A549 (cell line): ENCODE data around the gene ZNF383. TPM values are rescaled to one million over a fixed set of nuclear protein-coding genes. Genes with fewer than 3 reads are reported as not detected.
"Not testable (repeated sequence)": the region's sequence is repeated elsewhere in the genome, so short reads cannot be mapped to it uniquely, and the experiment has no call there.

Experiments used
- ATAC-seq, 2 experiments: fragments of 200-7000 bp in 1 of 2; fragments of >200 bp in 1 of 2; cut with Nextera tagmentation in 1 of 2; cut with Tn5 transposase in 1 of 2; 3 replicates each; pipeline versions ENCODE4 v1.8.0 to v1.9.1; 2018 to 2020; ENCODE audit warnings: mild to moderate bottlenecking in 1 of 2, moderate library complexity in 1 of 2
- CTCF ChIA-PET: fragments of 300-600 bp; sonication (Branson Sonifier 250); formaldehyde crosslinking; extraction: SDS; loops from one replicate; lab custom pipeline; 2021; ENCODE audit warnings: antibody characterized with exemption, inconsistent platforms; lab: Yijun Ruan, JAX
- POLR2A ChIA-PET: fragments of 350-600 bp; formaldehyde crosslinking; extraction: SDS; loops from one replicate; lab custom pipeline; 2021; ENCODE audit warnings: antibody characterized with exemption, inconsistent platforms; lab: Yijun Ruan, JAX
- DNase-seq, 2 experiments: peaks; one replicate each; pipeline versions ENCODE4 v3.0.0 to v3.0.0-alpha.2; 2011 to 2016; ENCODE audit warnings: low read depth in 1 of 2, low spot score in 1 of 2
- FAIRE-seq: peaks from 2 replicates; lab custom pipeline; 2011; peaks lifted over from hg19 to GRCh38; lab: Jason Lieb, UNC
- H3K27ac ChIP-seq, 2 experiments: fragments of >200 bp; sonication (Bioruptor Twin); formaldehyde crosslinking; 3 replicates each; pipeline ENCODE4 v1.5.1; 2016 to 2017
- H3K4me1 ChIP-seq: fragments of >200 bp; sonication (Bioruptor Twin); formaldehyde crosslinking; 3 replicates; pipeline ENCODE4 v1.6.1; 2016
- H3K4me2 ChIP-seq: fragments of >200 bp; sonication (Bioruptor Twin); formaldehyde crosslinking; 3 replicates; pipeline ENCODE4 v1.6.1; 2016
- H3K4me3 ChIP-seq: fragments of >200 bp; sonication (Bioruptor Twin); formaldehyde crosslinking; 3 replicates; pipeline ENCODE4 v1.5.1; 2016
- H3K9me3 ChIP-seq: fragments of >200 bp; sonication (Bioruptor Twin); formaldehyde crosslinking; 3 replicates; pipeline ENCODE4 v1.6.1; 2016
- BHLHE40 ChIP-seq: IDR thresholded peaks from 2 replicates; pipeline ENCODE4 v1.6.1; 2012; ENCODE audit warnings: low read depth, low read length, inconsistent platforms
- EP300 ChIP-seq, 2 experiments: fragments of >200 bp; sonication (Bioruptor Twin); formaldehyde crosslinking; IDR thresholded peaks; 2 replicates in 1 of 2; 3 replicates in 1 of 2; pipeline ENCODE4 v1.6.1; 2016 to 2017
- HDAC2 ChIP-seq: fragments of 200-600 bp; sonication (generic); IDR thresholded peaks from 2 replicates; pipeline ENCODE4 v1.6.1; 2016
- HOXB13 ChIP-seq: fragments of 250-450 bp; sonication (Bioruptor Pico); IDR thresholded peaks from 2 replicates; pipeline ENCODE4 v1.5.0; 2020; ENCODE audit warnings: low read depth, mild to moderate bottlenecking, moderate library complexity
- HOXB5 ChIP-seq: fragments of 250-450 bp; sonication (Bioruptor Pico); IDR thresholded peaks from 2 replicates; pipeline ENCODE4 v1.5.0; 2020; ENCODE audit warnings: mild to moderate bottlenecking, moderate library complexity
- KDM1A ChIP-seq: fragments of 200-600 bp; sonication (generic); IDR thresholded peaks from 2 replicates; pipeline ENCODE4 v1.6.1; 2016; ENCODE audit warnings: low read depth, mild to moderate bottlenecking
- MAFK ChIP-seq: fragments of 450-650 bp; IDR thresholded peaks from 2 replicates; pipeline ENCODE4 v1.6.1; 2014; ENCODE audit not compliant: partially characterized antibody
- NPAS2 ChIP-seq: fragments of 250-450 bp; sonication (Bioruptor Pico); IDR thresholded peaks from 2 replicates; pipeline ENCODE4 v1.8.0; 2022; ENCODE audit warnings: mild to moderate bottlenecking, moderate library complexity, borderline replicate concordance
- PHF8 ChIP-seq: fragments of 200-600 bp; sonication (generic); IDR thresholded peaks from 2 replicates; pipeline ENCODE4 v1.6.1; 2016; ENCODE audit warnings: low read depth, mild to moderate bottlenecking, antibody characterized with exemption, moderate library complexity, borderline replicate concordance
- POLR2A ChIP-seq: IDR thresholded peaks from 2 replicates; pipeline ENCODE4 v1.6.1; 2012; ENCODE audit warnings: mild to moderate bottlenecking, low read length
- RARB ChIP-seq: fragments of 250-450 bp; sonication (Bioruptor Pico); IDR thresholded peaks from 2 replicates; pipeline ENCODE4 v1.8.0; 2021; ENCODE audit warnings: mild to moderate bottlenecking, moderate library complexity
- RFX5 ChIP-seq: fragments of 450-650 bp; IDR thresholded peaks from 2 replicates; pipeline ENCODE4 v1.7.1; 2014; ENCODE audit warnings: antibody characterized with exemption, mild to moderate bottlenecking, moderate library complexity
- RNF2 ChIP-seq: fragments of 200-600 bp; sonication (generic); IDR thresholded peaks from 2 replicates; pipeline ENCODE4 v1.6.1; 2016; ENCODE audit warnings: low read depth, mild to moderate bottlenecking, antibody characterized with exemption, moderate library complexity, borderline replicate concordance
- TFCP2L1 ChIP-seq: fragments of 250-450 bp; sonication (Bioruptor Pico); IDR thresholded peaks from 2 replicates; pipeline ENCODE4 v1.5.0; 2021; ENCODE audit warnings: mild to moderate bottlenecking
- ZFP36 ChIP-seq: fragments of 450-650 bp; IDR thresholded peaks from 2 replicates; pipeline ENCODE4 v1.6.1; 2014; ENCODE audit warnings: borderline replicate concordance; ENCODE audit not compliant: partially characterized antibody
- WGBS: methylation state at CpG from one replicate; pipeline ENCODE4 v1.1.6; 2017; ENCODE audit errors: missing lambda C conversion rate; 5-methylcytosine and 5-hydroxymethylcytosine counted together
- polyA plus RNA-seq, 4 experiments: library from polyadenylated mRNA; depleted of rRNA in 3 of 4; stranded (reverse); fragments of >200 nt; fragmentation: RNase III in 1 of 4; extraction: RNeasy Plus Mini Kit Qiagen cat#74134 plus additional on column Dnase treatment in 1 of 4; gene quantifications; 2 replicates in 3 of 4; 3 replicates in 1 of 4; pipeline ENCODE4 v1.2.3, GENCODE V29; 2011 to 2017
- TF ChIP-seq, protein P1 (sequence below): IDR thresholded peaks from 2 replicates; pipeline ENCODE4 v1.6.1; 2012
- TF ChIP-seq, protein P2 (sequence below): fragments of 150-350 bp; IDR thresholded peaks from 2 replicates; pipeline ENCODE4 v1.6.1; 2014; ENCODE audit warnings: low read depth, mild to moderate bottlenecking, low read length
- TF ChIP-seq, protein P3 (sequence below): fragments of 250-450 bp; sonication (Bioruptor Pico); IDR thresholded peaks from 2 replicates; pipeline ENCODE4 v1.5.0; 2020; ENCODE audit warnings: low read depth, mild to moderate bottlenecking, moderate library complexity

ZNF383 gene
- polyA plus RNA-seq, 2 of the 4 experiments (the other 2 are of a cell fraction), result 6.9 to 13.1 TPM

DNA sequence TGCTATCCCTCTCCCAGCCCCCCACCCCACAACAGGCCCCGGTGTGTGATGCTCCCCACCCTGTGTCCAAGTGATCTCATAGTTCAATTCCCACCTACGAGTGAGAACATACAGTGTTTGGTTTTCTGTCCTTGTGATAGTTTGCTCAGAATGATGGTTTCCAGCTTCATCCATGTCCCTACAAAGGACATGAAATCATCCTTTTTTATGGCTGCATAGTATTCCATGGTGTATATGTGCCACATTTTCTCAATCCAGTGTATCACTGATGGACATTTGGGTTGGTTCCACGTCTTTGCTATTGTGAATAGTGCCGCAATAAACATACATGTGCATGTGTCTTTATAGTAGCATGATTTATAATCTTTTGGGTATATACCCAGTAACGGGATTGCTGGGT, 20.9 kb upstream of the ZNF383 start:
- H3K4me1 ChIP-seq, H3K4me3 ChIP-seq, H3K27ac ChIP-seq, DNase-seq, CTCF ChIA-PET, ATAC-seq, H3K4me2 ChIP-seq, FAIRE-seq, POLR2A ChIA-PET: not testable (repeated sequence)
- WGBS, result 74% methylated on average over 5 of the region's 5 CpGs
- H3K9me3 ChIP-seq, result peaks cover 90% of the 10 kb centered on the region

DNA sequence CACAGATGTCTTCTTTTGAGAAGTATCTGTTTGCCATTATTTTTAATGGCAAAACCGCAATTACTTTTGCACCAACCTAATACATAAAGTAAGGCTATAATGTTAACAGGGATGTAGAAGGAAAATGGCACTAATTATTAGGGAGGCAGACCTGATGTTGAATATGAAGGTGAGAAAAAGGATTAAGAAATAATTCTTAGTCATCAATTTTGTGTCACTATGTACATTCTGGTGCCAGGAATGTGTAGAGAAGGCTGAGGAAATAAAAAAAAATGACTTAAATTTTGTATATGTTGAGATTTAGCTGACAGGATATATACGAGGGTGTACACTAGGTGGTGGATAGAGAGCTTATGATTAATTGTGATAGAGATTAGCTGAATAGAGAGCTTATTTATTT, 20.2 kb upstream of the ZNF383 start:
- Histone ChIP-seq H3K9me3 (peaks cover 90% of the 10 kb centered on the region), H3K27ac (no peak overlapping the region), H3K4me1 (no peaks in the 10 kb centered on the region), H3K4me2 (no peak overlapping the region), H3K4me3 (no peak overlapping the region)
- DNase-seq, result no peak
- whole genome bisulfite sequencing, result 73% methylated on average over 2 of the region's 2 CpGs
- ATAC-seq, result no peak
- POLR2A ChIA-PET, result no interaction called here
- FAIRE-seq, result peak; percentile 74
- CTCF ChIA-PET, result interaction anchor here (1.8 kb wide), 1 partner anchor 26 kb away, joined by 4 read pairs; the partner anchor contains the start of gene ZNF585A
- no peak for TF ChIP-seq POLR2A
- peak; percentile 89 for TF ChIP-seq MAFK

DNA sequence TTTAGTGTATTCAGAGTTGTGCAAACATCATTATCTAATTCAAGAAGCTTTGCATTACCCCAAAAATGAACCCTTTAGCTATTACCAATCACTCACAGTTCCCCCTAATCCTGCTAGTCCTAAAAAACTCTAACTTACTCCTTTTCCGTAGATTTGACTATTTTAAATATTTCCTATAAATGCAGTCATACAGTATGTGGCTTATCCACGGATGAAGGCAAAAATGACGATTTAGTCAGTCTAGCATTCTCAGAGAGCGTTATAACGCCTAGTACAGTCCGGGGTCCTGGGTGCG, 587 bp upstream of the ZNF383 start:
- FAIRE-seq (no peak), ATAC-seq (no peak), DNase-seq (no peak)
- ChIA-PET POLR2A (interaction anchor here (0.5 to 1.2 kb wide), 14 partner anchors 9 to 1102 kb away, joined by 3 to 9 read pairs (median 4); partner anchors contain the start of genes POLR2I, TBCB, ZNF420 and ZNF461), CTCF (interaction anchor here (0.8 kb wide), 1 partner anchor 1090 kb away, joined by 4 read pairs; no protein-coding TSS in a partner anchor)
- H3K4me1 ChIP-seq, result no peaks in the 10 kb centered on the region
- peaks cover 86% of the 10 kb centered on the region for H3K9me3 ChIP-seq
- peak overlapping the region; percentile 87 to 91 for H3K27ac ChIP-seq
- peak overlapping the region; percentile 66 for H3K4me3 ChIP-seq
- H3K4me2 ChIP-seq, result peak overlapping the region; percentile 75
- 7% methylated on average over 7 of the region's 7 CpGs for WGBS
- TF ChIP-seq, protein P1, sequence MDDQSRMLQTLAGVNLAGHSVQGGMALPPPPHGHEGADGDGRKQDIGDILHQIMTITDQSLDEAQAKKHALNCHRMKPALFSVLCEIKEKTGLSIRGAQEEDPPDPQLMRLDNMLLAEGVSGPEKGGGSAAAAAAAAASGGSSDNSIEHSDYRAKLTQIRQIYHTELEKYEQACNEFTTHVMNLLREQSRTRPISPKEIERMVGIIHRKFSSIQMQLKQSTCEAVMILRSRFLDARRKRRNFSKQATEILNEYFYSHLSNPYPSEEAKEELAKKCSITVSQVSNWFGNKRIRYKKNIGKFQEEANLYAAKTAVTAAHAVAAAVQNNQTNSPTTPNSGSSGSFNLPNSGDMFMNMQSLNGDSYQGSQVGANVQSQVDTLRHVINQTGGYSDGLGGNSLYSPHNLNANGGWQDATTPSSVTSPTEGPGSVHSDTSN, result 0 out of 2 replicates have a peak, but pooled peaks have one; percentile 24
- TF ChIP-seq NPAS2 (CRISPR knock-in tag), result no peak

DNA sequence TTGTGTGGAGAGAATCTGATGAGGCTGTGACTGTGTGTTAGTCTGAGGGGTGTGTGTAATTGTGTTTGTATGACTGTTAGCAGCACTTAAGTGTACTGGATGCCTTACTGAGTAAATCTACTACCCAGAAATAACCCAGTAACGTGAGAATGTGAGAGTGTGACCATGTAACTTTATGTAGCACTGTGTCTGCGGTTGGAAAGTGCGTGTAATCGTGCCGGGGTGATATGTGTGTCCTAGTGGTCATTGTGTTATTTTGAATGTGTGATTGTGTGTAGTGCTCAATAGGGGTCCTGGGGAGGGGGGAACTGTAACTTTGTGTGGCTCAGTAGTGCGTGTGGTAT, 550 bp downstream of the ZNF383 start:
- POLR2A ChIA-PET, result no interaction called here
- H3K27ac ChIP-seq, result peak overlapping the region; percentile 87 to 91
- ATAC-seq (peak; percentile 1 to 9; a peak in 4 of 6 replicates), DNase-seq (no peak)
- peak overlapping the region; percentile 75 for H3K4me2 ChIP-seq
- no peaks in the 10 kb centered on the region for H3K4me1 ChIP-seq
- TF ChIP-seq RFX5, result no peak
- no peak for TF ChIP-seq NPAS2 (CRISPR knock-in tag)
- TF ChIP-seq KDM1A, result no peak
- no peak for TF ChIP-seq RNF2
- TF ChIP-seq PHF8, result no peak
- TF ChIP-seq, protein P1, result no peak
- TF ChIP-seq HOXB5, result no peak
- TF ChIP-seq HDAC2, result no peak
- no peak for TF ChIP-seq RARB
- TF ChIP-seq, protein P2, sequence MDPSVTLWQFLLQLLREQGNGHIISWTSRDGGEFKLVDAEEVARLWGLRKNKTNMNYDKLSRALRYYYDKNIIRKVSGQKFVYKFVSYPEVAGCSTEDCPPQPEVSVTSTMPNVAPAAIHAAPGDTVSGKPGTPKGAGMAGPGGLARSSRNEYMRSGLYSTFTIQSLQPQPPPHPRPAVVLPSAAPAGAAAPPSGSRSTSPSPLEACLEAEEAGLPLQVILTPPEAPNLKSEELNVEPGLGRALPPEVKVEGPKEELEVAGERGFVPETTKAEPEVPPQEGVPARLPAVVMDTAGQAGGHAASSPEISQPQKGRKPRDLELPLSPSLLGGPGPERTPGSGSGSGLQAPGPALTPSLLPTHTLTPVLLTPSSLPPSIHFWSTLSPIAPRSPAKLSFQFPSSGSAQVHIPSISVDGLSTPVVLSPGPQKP, result no peak
- no peak for TF ChIP-seq EP300 (IDR thresholded peaks at IDR 0.05)
- TF ChIP-seq HOXB13 (CRISPR knock-in tag), result no peak
- no peak for TF ChIP-seq TFCP2L1 (CRISPR knock-in tag)
- TF ChIP-seq BHLHE40, result no peak
- TF ChIP-seq ZFP36, result no peak
- TF ChIP-seq, protein P3, sequence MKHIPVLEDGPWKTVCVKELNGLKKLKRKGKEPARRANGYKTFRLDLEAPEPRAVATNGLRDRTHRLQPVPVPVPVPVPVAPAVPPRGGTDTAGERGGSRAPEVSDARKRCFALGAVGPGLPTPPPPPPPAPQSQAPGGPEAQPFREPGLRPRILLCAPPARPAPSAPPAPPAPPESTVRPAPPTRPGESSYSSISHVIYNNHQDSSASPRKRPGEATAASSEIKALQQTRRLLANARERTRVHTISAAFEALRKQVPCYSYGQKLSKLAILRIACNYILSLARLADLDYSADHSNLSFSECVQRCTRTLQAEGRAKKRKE (CRISPR knock-in tag), result no peak
- TF ChIP-seq, all 56 proteins: peak for 0
- CTCF ChIA-PET, result no interaction called here
- H3K9me3 ChIP-seq, result peaks cover 87% of the 10 kb centered on the region
- H3K4me3 ChIP-seq, result peak overlapping the region; percentile 66
- peak; percentile 70 for FAIRE-seq
- 28% methylated on average over 6 of the region's 6 CpGs for WGBS
